Osteoblast (primary cell): ENCODE measurements around the gene ATP13A2. TPM values are rescaled to one million over a fixed set of nuclear protein-coding genes. Genes with fewer than 3 reads are reported as not detected.

Experiments
- DNase-seq: peaks from one replicate; pipeline ENCODE4 v3.0.0; 2011; ENCODE audit warnings: low spot score, mixed read lengths; ENCODE audit not compliant: insufficient read length; ENCODE audit errors: missing footprints
- H2AFZ ChIP-seq: 2 replicates; pipeline ENCODE4 v1.6.0; 2011; ENCODE audit warnings: mild to moderate bottlenecking, low read length
- H3K27ac ChIP-seq: 2 replicates; pipeline ENCODE4 v1.5.1; 2011; ENCODE audit warnings: mild to moderate bottlenecking, low read depth, low read length, moderate library complexity
- H3K27me3 ChIP-seq: 2 replicates; pipeline ENCODE4 v1.6.0; 2012; ENCODE audit warnings: mild to moderate bottlenecking, control low read depth, inconsistent platforms, low read length, moderate library complexity; ENCODE audit not compliant: insufficient read depth
- H3K36me3 ChIP-seq: 2 replicates; pipeline ENCODE4 v1.5.1; 2011; ENCODE audit warnings: mild to moderate bottlenecking, low read length, control low read depth, moderate library complexity; ENCODE audit not compliant: insufficient read depth
- H3K4me1 ChIP-seq: 2 replicates; pipeline ENCODE4 v1.5.1; 2011; ENCODE audit warnings: mild to moderate bottlenecking, low read length, control low read depth, moderate library complexity; ENCODE audit not compliant: insufficient read depth
- H3K4me2 ChIP-seq: 2 replicates; pipeline ENCODE4 v1.6.0; 2011; ENCODE audit warnings: mild to moderate bottlenecking, low read length; ENCODE audit not compliant: insufficient read depth
- H3K4me3 ChIP-seq: fragments of 200-600 bp; sonication (generic); 3 replicates; pipeline ENCODE4 v1.5.1; 2012; ENCODE audit warnings: mild to moderate bottlenecking, low read length, inconsistent platforms; ENCODE audit not compliant: insufficient read depth
- H3K79me2 ChIP-seq: 2 replicates; pipeline ENCODE4 v1.6.0; 2012; ENCODE audit warnings: mild to moderate bottlenecking, low read length, control low read depth, inconsistent platforms; ENCODE audit not compliant: insufficient read depth
- H3K9me3 ChIP-seq: 2 replicates; pipeline ENCODE4 v1.5.1; 2011; ENCODE audit warnings: low read depth, low read length, control low read depth
- H4K20me1 ChIP-seq: 2 replicates; pipeline ENCODE4 v1.6.0; 2012; ENCODE audit warnings: mild to moderate bottlenecking, low read length, control low read depth; ENCODE audit not compliant: insufficient read depth
- total RNA-seq: library from RNA; depleted of rRNA; stranded (reverse); fragments of >200 nt; gene quantifications from 2 replicates; pipeline ENCODE4 v1.2.3, GENCODE V29; 2012
- TF ChIP-seq, protein P1 (sequence below): IDR thresholded peaks from 2 replicates; pipeline ENCODE4 v1.5.1; 2011; ENCODE audit warnings: mild to moderate bottlenecking, low read depth, low read length, moderate library complexity; ENCODE audit errors: extremely low read depth

Gene ATP13A2
- total RNA-seq, 1 donor: 34.4 TPM

GRCh38 chr1:17027900-17028299 lies 16.2 kb upstream of the ATP13A2 start:
- Histone ChIP-seq H3K36me3 (peaks cover 78% of the 10 kb centered on the region), H3K79me2 (peaks cover 3% of the 10 kb centered on the region), H3K4me3 (no peak overlapping the region), H3K4me2 (no peak overlapping the region), H3K4me1 (no peaks in the 10 kb centered on the region), H3K27ac (no peak overlapping the region), H3K27me3 (no peaks in the 10 kb centered on the region), H2AFZ (no peak overlapping the region), H4K20me1 (peaks cover 2% of the 10 kb centered on the region), H3K9me3 (no peaks in the 10 kb centered on the region)
- DNase-seq: no peak
- TF ChIP-seq, protein P1, sequence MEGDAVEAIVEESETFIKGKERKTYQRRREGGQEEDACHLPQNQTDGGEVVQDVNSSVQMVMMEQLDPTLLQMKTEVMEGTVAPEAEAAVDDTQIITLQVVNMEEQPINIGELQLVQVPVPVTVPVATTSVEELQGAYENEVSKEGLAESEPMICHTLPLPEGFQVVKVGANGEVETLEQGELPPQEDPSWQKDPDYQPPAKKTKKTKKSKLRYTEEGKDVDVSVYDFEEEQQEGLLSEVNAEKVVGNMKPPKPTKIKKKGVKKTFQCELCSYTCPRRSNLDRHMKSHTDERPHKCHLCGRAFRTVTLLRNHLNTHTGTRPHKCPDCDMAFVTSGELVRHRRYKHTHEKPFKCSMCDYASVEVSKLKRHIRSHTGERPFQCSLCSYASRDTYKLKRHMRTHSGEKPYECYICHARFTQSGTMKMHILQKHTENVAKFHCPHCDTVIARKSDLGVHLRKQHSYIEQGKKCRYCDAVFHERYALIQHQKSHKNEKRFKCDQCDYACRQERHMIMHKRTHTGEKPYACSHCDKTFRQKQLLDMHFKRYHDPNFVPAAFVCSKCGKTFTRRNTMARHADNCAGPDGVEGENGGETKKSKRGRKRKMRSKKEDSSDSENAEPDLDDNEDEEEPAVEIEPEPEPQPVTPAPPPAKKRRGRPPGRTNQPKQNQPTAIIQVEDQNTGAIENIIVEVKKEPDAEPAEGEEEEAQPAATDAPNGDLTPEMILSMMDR: no peak

DNA sequence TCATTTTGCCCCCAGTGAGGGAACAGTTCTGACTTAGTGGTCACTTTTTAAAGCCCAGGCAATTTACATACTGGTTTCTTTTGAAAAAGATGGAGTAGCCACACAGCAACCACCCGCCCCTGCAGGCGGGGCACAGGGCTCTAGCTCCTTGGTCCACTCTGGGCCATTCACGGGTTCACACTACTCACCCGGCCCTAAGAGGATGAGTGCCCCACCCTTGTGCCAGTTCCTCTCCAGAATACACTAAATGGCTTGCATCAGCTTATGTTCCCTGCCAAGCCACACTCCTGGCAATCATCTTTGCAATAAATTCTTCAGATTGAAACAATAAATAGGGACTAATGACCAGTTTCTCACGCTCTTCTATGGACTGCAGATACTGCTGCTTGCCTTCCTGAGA lies 15.7 kb upstream of the ATP13A2 start:
- H3K4me3 ChIP-seq: no peak overlapping the region
- no peaks in the 10 kb centered on the region for H3K27me3 ChIP-seq
- no peak overlapping the region for H3K4me2 ChIP-seq
- TF ChIP-seq, protein P1: no peak
- peaks cover 3% of the 10 kb centered on the region for H3K79me2 ChIP-seq
- no peak for DNase-seq
- no peak overlapping the region for H2AFZ ChIP-seq
- H3K36me3 ChIP-seq: peaks cover 78% of the 10 kb centered on the region
- peaks cover under 1% of the 10 kb centered on the region for H4K20me1 ChIP-seq
- no peak overlapping the region for H3K27ac ChIP-seq
- no peaks in the 10 kb centered on the region for H3K4me1 ChIP-seq
- no peaks in the 10 kb centered on the region for H3K9me3 ChIP-seq

DNA sequence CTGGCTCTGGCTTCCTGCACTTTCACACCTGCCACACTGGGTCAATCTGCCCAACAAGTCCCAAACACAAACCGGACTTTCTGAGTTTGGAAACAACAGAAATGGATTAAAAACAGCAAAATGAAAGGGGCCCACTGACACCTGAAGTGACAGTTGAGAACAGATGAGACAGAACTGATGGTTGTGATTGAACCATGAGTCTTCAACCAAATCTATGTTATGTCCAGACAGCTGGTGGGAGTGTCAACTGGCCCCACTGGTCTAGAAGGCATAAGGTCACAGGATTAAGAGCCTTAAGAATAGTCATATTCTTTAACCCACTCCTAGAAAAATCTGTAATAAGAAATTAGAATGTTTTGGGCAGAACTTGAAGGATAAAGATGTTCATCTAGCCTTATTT lies 13.0 kb upstream of the ATP13A2 start:
- Histone ChIP-seq H3K27ac (no peak overlapping the region), H4K20me1 (no peaks in the 10 kb centered on the region), H3K4me2 (no peak overlapping the region), H3K4me3 (no peak overlapping the region), H3K36me3 (peaks cover 90% of the 10 kb centered on the region), H3K27me3 (no peaks in the 10 kb centered on the region), H3K4me1 (no peaks in the 10 kb centered on the region), H2AFZ (no peak overlapping the region), H3K79me2 (no peaks in the 10 kb centered on the region), H3K9me3 (no peaks in the 10 kb centered on the region)
- TF ChIP-seq, protein P1: no peak
- DNase-seq: no peak

GRCh38 chr1:17023573-17023972 lies 11.8 kb upstream of the ATP13A2 start:
- no peak overlapping the region for H2AFZ ChIP-seq
- no peaks in the 10 kb centered on the region for H3K4me1 ChIP-seq
- TF ChIP-seq, protein P1: no peak
- H3K4me3 ChIP-seq: no peak overlapping the region
- peaks cover 94% of the 10 kb centered on the region for H3K36me3 ChIP-seq
- H3K9me3 ChIP-seq: no peaks in the 10 kb centered on the region
- H3K27ac ChIP-seq: no peak overlapping the region
- H4K20me1 ChIP-seq: no peaks in the 10 kb centered on the region
- H3K27me3 ChIP-seq: no peaks in the 10 kb centered on the region
- DNase-seq: no peak
- H3K4me2 ChIP-seq: no peak overlapping the region
- H3K79me2 ChIP-seq: no peaks in the 10 kb centered on the region
